IMR-90 (cell line): ENCODE data around the gene SAP30BP. TPM values are rescaled to one million over a fixed set of nuclear protein-coding genes. Genes with fewer than 3 reads are reported as not detected.
A peak's percentile ranks its signal among the peaks of the same experiment; 100 is the strongest.

ENCODE experiments used
- ATAC-seq: fragments of 200-7000 bp; cut with Tn5 transposase; 2 replicates; pipeline ENCODE4 v1.9.1; 2020; ENCODE audit warnings: low read depth, mild to moderate bottlenecking, moderate library complexity
- BruUV-seq: library from RNA; stranded (reverse); fragments of 400-500 nt; replicated peaks from 2 replicates; lab custom pipeline; 2021; lab: Mats Ljungman, UMichigan
- CTCF ChIA-PET: fragments of 300-600 bp; formaldehyde crosslinking; extraction: SDS; loops from one replicate; lab custom pipeline; 2021; ENCODE audit warnings: antibody characterized with exemption; lab: Yijun Ruan, JAX
- POLR2A ChIA-PET: fragments of 300-600 bp; sonication (Branson Sonifier 250); formaldehyde crosslinking; loops from one replicate; lab custom pipeline; 2022; ENCODE audit warnings: antibody characterized with exemption; ENCODE audit not compliant: unreplicated experiment; lab: Charles Lee
- DNase-seq: peaks from one replicate; pipeline ENCODE4 v3.0.0; 2013
- H2AFZ ChIP-seq: replicated peaks from 2 replicates; pipeline ENCODE3; 2013; ENCODE audit warnings: low read length, mild to moderate bottlenecking; ENCODE audit not compliant: poor library complexity
- H2AK5ac ChIP-seq: 2 replicates; pipeline ENCODE4 v1.6.1; 2013; ENCODE audit warnings: low read depth, low read length, inconsistent platforms
- H2AK9ac ChIP-seq: replicated peaks from 2 replicates; pipeline ENCODE3; 2013; ENCODE audit warnings: mild to moderate bottlenecking, low read depth, low read length, moderate library complexity; ENCODE audit not compliant: poor library complexity
- H2BK120ac ChIP-seq: 2 replicates; pipeline ENCODE4 v1.6.1; 2013; ENCODE audit warnings: low read depth, low read length, inconsistent platforms
- H2BK15ac ChIP-seq: 3 replicates; pipeline ENCODE4 v1.6.1; 2013; ENCODE audit warnings: low read depth, low read length, inconsistent platforms
- H2BK20ac ChIP-seq: 2 replicates; pipeline ENCODE4 v1.6.1; 2013; ENCODE audit warnings: low read depth, mild to moderate bottlenecking, inconsistent platforms, low read length, moderate library complexity
- H2BK5ac ChIP-seq: 2 replicates; pipeline ENCODE4 v1.6.1; 2013; ENCODE audit warnings: mild to moderate bottlenecking, low read depth, low read length, inconsistent platforms; ENCODE audit not compliant: poor library complexity, severe bottlenecking
- H3K14ac ChIP-seq: replicated peaks from 2 replicates; pipeline ENCODE4 v1.6.1; 2013; ENCODE audit warnings: low read depth, low read length, inconsistent platforms
- H3K18ac ChIP-seq: 2 replicates; pipeline ENCODE4 v1.6.1; 2013; ENCODE audit warnings: low read depth, low read length, control low read depth
- H3K23ac ChIP-seq: 2 replicates; pipeline ENCODE4 v1.6.1; 2013; ENCODE audit warnings: low read depth, low read length, inconsistent platforms
- H3K27ac ChIP-seq: 2 replicates; pipeline ENCODE4 v1.5.1; 2013; ENCODE audit warnings: mild to moderate bottlenecking, control low read depth, low read length; ENCODE audit not compliant: insufficient read depth
- H3K27me3 ChIP-seq: 2 replicates; pipeline ENCODE4 v1.6.1; 2013; ENCODE audit warnings: low read length; ENCODE audit not compliant: control insufficient read depth, insufficient read depth
- H3K36me3 ChIP-seq: 2 replicates; pipeline ENCODE4 v1.6.1; 2013; ENCODE audit warnings: low read length, mixed read lengths; ENCODE audit not compliant: control insufficient read depth, insufficient read depth
- H3K4ac ChIP-seq: 2 replicates; pipeline ENCODE4 v1.6.1; 2013; ENCODE audit warnings: low read depth, low read length, inconsistent platforms
- H3K4me1 ChIP-seq: 2 replicates; pipeline ENCODE4 v1.6.1; 2013; ENCODE audit warnings: low read length, mixed read lengths; ENCODE audit not compliant: control insufficient read depth, insufficient read depth
- H3K4me2 ChIP-seq: 2 replicates; pipeline ENCODE4 v1.6.1; 2013; ENCODE audit warnings: low read depth, mild to moderate bottlenecking, control low read depth, low read length, moderate library complexity
- H3K4me3 ChIP-seq: 2 replicates; pipeline ENCODE4 v1.5.1; 2013; ENCODE audit warnings: low read depth, mild to moderate bottlenecking, control low read depth, low read length, moderate library complexity; ENCODE audit not compliant: insufficient read depth
- H3K56ac ChIP-seq: 2 replicates; pipeline ENCODE4 v1.6.1; 2013; ENCODE audit warnings: low read length, inconsistent platforms; ENCODE audit not compliant: insufficient read depth; ENCODE audit errors: extremely low read depth
- H3K79me1 ChIP-seq, 2 experiments: 2 replicates each; pipeline ENCODE4 v1.6.1; 2013; ENCODE audit warnings: low read length in 2 of 2, inconsistent platforms in 1 of 2, low read depth in 1 of 2
- H3K9ac ChIP-seq: 2 replicates; pipeline ENCODE4 v1.6.1; 2013; ENCODE audit warnings: low read depth, low read length, control low read depth
- H3K9me1 ChIP-seq: 2 replicates; pipeline ENCODE4 v1.6.1; 2013; ENCODE audit warnings: low read length, inconsistent platforms; ENCODE audit not compliant: insufficient read depth
- H3K9me3 ChIP-seq: 2 replicates; pipeline ENCODE4 v1.6.1; 2013; ENCODE audit warnings: low read length; ENCODE audit not compliant: control insufficient read depth, insufficient read depth
- H4K20me1 ChIP-seq: 2 replicates; pipeline ENCODE4 v1.6.1; 2013; ENCODE audit warnings: low read length, inconsistent platforms; ENCODE audit not compliant: insufficient read depth
- H4K5ac ChIP-seq: 2 replicates; pipeline ENCODE4 v1.6.1; 2013; ENCODE audit warnings: mild to moderate bottlenecking, low read depth, low read length, control low read depth
- H4K8ac ChIP-seq, 2 experiments: 2 replicates each; pipeline ENCODE4 v1.6.1; 2013; ENCODE audit warnings: low read depth in 2 of 2, low read length in 2 of 2, control low read depth in 1 of 2, inconsistent platforms in 1 of 2
- H4K91ac ChIP-seq: 2 replicates; pipeline ENCODE4 v1.6.1; 2013; ENCODE audit warnings: low read depth, low read length, inconsistent platforms; ENCODE audit not compliant: insufficient read depth
- POLR2A ChIP-seq: IDR thresholded peaks from 2 replicates; pipeline ENCODE4 v1.6.1; 2012; ENCODE audit warnings: mild to moderate bottlenecking, low read depth, low read length
- RAD21 ChIP-seq: IDR thresholded peaks from 2 replicates; pipeline ENCODE4 v1.6.1; 2012; ENCODE audit warnings: low read length, improper control_type of control experiment
- WGBS, 2 experiments: methylation state at CpG; one replicate each; pipeline versions ENCODE4 v1.1.5 to v1.1.7; 2013; ENCODE audit warnings: missing lambda C conversion rate in 2 of 2; ENCODE audit not compliant: insufficient read length in 1 of 2; ENCODE audit errors: extremely low coverage in 2 of 2; 5-methylcytosine and 5-hydroxymethylcytosine counted together
- dilution Hi-C: fragments of 300-500 bp; cut with HindIII; formaldehyde crosslinking; loops from one replicate; pipeline ENCODE4 v1.14.3; 2018; ENCODE audit warnings: low sequenced_read_pairs; ENCODE audit not compliant: unreplicated experiment
- in situ Hi-C: fragments of 300-500 bp; cut with MboI; formaldehyde crosslinking; loops from 3 replicates; pipeline ENCODE4 v1.14.3; 2019; ENCODE audit warnings: low sequenced_read_pairs, inconsistent platforms, mixed read lengths
- intact Hi-C: fragments of 100-400 bp; cut with micrococcal nuclease; formaldehyde crosslinking; loops from 2 replicates; pipeline ENCODE4 v1.10.0; 2022
- polyA plus RNA-seq, 3 experiments: library from polyadenylated mRNA; depleted of rRNA; stranded (reverse); fragments of >200 nt; gene quantifications; 2 replicates each; pipeline ENCODE4 v1.2.3, GENCODE V29; 2012; ENCODE audit warnings: low replicate concordance in 1 of 3
- total RNA-seq: library from RNA; depleted of rRNA; stranded (reverse); fragments of >200 nt; gene quantifications from 2 replicates; pipeline ENCODE4 v1.2.3, GENCODE V29; 2012

SAP30BP gene
- total and polyA plus RNA-seq, 2 of the 4 experiments (the other 2 are of a cell fraction), result 70.4 to 139 TPM

DNA sequence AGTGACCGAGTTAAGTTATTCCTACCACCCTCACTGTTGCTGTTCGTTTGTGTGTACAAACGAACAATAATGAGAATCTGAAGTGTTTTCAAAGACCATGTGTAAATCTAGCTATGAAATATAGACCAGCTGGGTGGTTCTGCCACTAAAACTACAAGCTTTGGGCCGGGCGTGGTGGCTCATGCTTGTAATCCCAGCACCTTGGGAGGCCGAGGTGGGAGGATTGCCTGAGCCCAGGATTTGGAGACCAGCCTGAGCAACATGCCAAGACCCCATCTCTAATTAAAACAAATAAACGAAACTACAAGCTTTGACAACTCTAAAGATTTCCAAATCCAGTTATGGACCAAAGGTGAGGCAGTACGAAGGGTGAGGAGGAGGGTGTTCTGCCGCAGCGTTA, 1.2 kb upstream of the SAP30BP start:
- H4K91ac ChIP-seq, result no peak overlapping the region
- no peaks in the 10 kb centered on the region for H3K27me3 ChIP-seq
- DNase-seq (no peak), ATAC-seq (no peak)
- intact Hi-C loops, result no loop called here
- no peak overlapping the region for H3K56ac ChIP-seq
- TF ChIP-seq POLR2A, result 0 out of 2 replicates have a peak, but pooled peaks have one; percentile 21
- TF ChIP-seq RAD21, result no peak
- H3K23ac ChIP-seq, result no peak overlapping the region
- in situ Hi-C loops, result no loop called here
- peaks cover 21 to 42% of the 10 kb centered on the region in 2 experiments for H3K79me1 ChIP-seq
- H2AFZ ChIP-seq, result no peak overlapping the region
- dilution Hi-C loops, result no loop called here
- H2BK15ac ChIP-seq, result no peak overlapping the region
- H2BK20ac ChIP-seq, result no peak overlapping the region
- peak overlapping the region; percentile 25 for H3K9ac ChIP-seq
- H3K4me1 ChIP-seq, result peaks cover 5% of the 10 kb centered on the region
- CTCF ChIA-PET, result interaction anchor here (0.9 to 1.6 kb wide), 3 partner anchors 9 to 88 kb away, joined by 3 to 4 read pairs (median 4); no protein-coding TSS in a partner anchor
- peak overlapping the region; percentile 86 to 97; a peak in 3 of 4 replicates for H4K8ac ChIP-seq
- POLR2A ChIA-PET, result no interaction called here
- BruUV-seq, result no TSS peak
- H3K9me3 ChIP-seq, result no peaks in the 10 kb centered on the region
- no peak overlapping the region for H2BK5ac ChIP-seq
- H3K9me1 ChIP-seq, result 0 out of 2 replicates have a peak, but pooled peaks cover 3% of the 10 kb centered on the region
- no peak overlapping the region for H3K27ac ChIP-seq
- H3K4ac ChIP-seq, result no peak overlapping the region
- no peak overlapping the region for H2BK120ac ChIP-seq
- peak overlapping the region; percentile 88 for H3K4me2 ChIP-seq
- H2AK9ac ChIP-seq, result peak overlapping the region; percentile 92
- peak overlapping the region; percentile 27; the same call in 1 of the 2 replicates for H4K5ac ChIP-seq
- peak overlapping the region; percentile 91; the same call in 1 of the 2 replicates for H2AK5ac ChIP-seq
- H3K18ac ChIP-seq, result no peak overlapping the region
- 83% methylated on average over 1 of the region's 10 CpGs; no CpG with 5 or more reads in 1 of the 2 experiments for WGBS, 2 experiments
- H3K14ac ChIP-seq, result no peak overlapping the region
- H3K36me3 ChIP-seq, result peaks cover 23% of the 10 kb centered on the region
- H4K20me1 ChIP-seq, result peaks cover 3% of the 10 kb centered on the region; the same call in 1 of the 2 replicates
- H3K4me3 ChIP-seq, result peak overlapping the region; percentile 79
